Activated CD8-positive, alpha-beta memory T cell treated with anti-CD3 and anti-CD28 coated beads, Interleukin-2, amount 50 U/mL, for 48 hours (primary cell): ENCODE results near the gene SLC39A7.

Source experiments
- DNase-seq: peaks from one replicate; pipeline ENCODE4 v3.0.0-alpha.2; 2020

Gene SLC39A7

GRCh38 chr6:33200219-33201146, at the start of gene SLC39A7, which contains the start of gene RXRB:
Gene SLC39A7 (plus strand): TSS chr6:33200867. CDS start chr6:33201246, 379 bp downstream.
Gene RXRB (minus strand): TSS chr6:33200665. CDS start chr6:33200476, 189 bp downstream.
- peak; percentile 98 for DNase-seq

GRCh38 chr6:33151050-33151449, 49.6 kb upstream of the SLC39A7 start:
- no peak for DNase-seq

GRCh38 chr6:33154349-33154748, 46.3 kb upstream of the SLC39A7 start:
- no peak for DNase-seq

- no peak for DNase-seq
These were observed 44.1 kb upstream of the SLC39A7 start for GRCh38 chr6:33156561-33156960.

- DNase-seq = no peak
These were observed 43.7 kb upstream of the SLC39A7 start for GRCh38 chr6:33156964-33157363.

GRCh38 chr6:33160096-33160495, 40.6 kb upstream of the SLC39A7 start:
- no peak for DNase-seq

GRCh38 chr6:33160728-33161344, 39.8 kb upstream of the SLC39A7 start:
- DNase-seq = peak; percentile 51

GRCh38 chr6:33161354-33162331, 39.0 kb upstream of the SLC39A7 start:
- DNase-seq = peak; percentile 95

- DNase-seq = no peak
These were observed 37.1 kb upstream of the SLC39A7 start for GRCh38 chr6:33163540-33163939.

GRCh38 chr6:33164176-33164575, 36.5 kb upstream of the SLC39A7 start:
- DNase-seq = no peak

GRCh38 chr6:33164665-33165373, 35.8 kb upstream of the SLC39A7 start:
- DNase-seq = no peak

- no peak for DNase-seq
These were observed 34.9 kb upstream of the SLC39A7 start for GRCh38 chr6:33165581-33166258.

- no peak for DNase-seq
These were observed 34.3 kb upstream of the SLC39A7 start for GRCh38 chr6:33166363-33166762.

- DNase-seq = no peak
These were observed 33.9 kb upstream of the SLC39A7 start for GRCh38 chr6:33166811-33167210.

GRCh38 chr6:33167374-33168283, 33.0 kb upstream of the SLC39A7 start:
- DNase-seq = no peak

- no peak for DNase-seq
These were observed 32.4 kb upstream of the SLC39A7 start for GRCh38 chr6:33168284-33168601.

- no peak for DNase-seq
These were observed 32.0 kb upstream of the SLC39A7 start for GRCh38 chr6:33168639-33169038.

- DNase-seq = no peak
These were observed 31.1 kb upstream of the SLC39A7 start for GRCh38 chr6:33169291-33170175.

- DNase-seq = no peak
These were observed 30.3 kb upstream of the SLC39A7 start for GRCh38 chr6:33170176-33171015.
